ENCODE results near the gene MRPL52.

Gene MRPL52

DNA sequence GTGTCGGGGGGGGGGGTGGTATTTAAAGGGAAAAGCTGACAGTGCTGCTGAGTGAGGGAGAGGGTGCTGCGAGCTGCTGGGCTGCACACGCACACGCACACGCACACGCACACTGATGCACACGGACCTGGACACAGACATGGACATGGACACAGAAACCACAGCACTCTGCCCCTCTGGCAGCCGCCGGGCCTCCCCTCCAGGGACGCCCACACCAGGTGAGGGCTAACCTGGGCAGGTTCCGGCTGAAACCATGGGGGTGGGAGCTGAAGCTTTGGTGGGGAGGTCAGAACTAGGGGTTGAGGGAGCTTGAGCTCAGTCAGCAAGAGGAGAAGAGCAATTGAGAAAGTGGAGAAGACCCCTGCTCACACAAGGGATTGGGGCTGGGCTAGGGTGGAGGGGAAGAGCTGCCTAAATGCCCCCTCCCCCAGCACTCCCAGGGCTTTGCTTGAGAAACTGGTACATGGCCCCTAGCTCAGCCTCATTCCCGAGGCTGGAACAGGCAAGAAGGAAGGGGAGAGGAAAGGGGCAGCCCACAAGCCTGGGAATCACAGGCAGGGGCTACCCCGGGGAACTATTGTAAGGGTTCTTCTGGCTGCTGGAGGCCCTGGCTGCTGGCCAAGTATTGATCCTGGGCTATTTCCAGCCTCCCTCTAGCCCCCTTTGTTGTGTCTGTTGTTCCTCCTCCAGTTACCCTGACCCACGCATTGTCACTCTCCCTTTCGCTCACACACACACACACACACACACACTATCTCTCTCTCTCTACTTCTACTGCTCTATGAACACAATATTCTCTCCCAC, 53.7 kb downstream of the MRPL52 start, which contains the start of gene REM2:
TSS of gene REM2 (plus strand) at position 50 of the 804 bp plus-strand sequence. CDS start at position 116, 66 bp downstream.
- no peak for DNase-seq (ENCODE audit: low read depth)

DNA sequence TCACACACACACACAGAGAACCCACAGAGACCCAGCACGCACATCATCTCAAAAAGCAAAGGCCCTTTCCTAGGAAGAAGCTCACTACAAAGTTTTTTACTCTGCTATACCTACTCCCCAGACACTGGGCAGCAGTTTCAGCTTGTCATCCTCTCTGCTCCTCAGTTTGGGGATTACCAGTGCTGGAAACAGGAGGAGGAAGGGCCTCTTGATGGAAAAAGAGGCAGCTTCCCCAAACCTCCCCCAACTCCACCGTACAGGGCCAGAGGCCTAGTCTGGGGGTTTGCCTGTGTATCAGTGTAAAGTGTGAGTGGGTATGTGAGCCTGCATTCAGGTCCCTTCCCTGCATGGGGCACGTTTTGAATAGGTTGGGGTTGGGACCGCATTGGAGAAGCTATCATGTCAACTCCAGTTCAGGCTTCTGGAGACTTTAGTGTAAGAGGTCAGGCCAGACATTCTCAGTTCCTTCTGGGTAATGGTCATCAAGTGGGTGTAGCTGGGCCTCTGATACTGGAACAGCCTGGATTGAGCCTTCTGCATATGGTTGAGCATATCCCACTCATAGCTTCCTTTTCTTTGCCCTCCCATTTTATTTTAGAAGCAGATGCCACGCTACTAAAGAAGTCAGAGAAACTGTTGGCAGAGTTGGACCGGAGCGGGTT, 54.5 kb downstream of the MRPL52 start:
- no peak for DNase-seq (ENCODE audit: low read depth)

Measured in fibroblast of the conjunctiva (primary cell).